Measurements from ENCODE around the gene SYPL1. TPM values are rescaled to one million over a fixed set of nuclear protein-coding genes. Genes with fewer than 3 reads are reported as not detected.

Gene SYPL1
- total RNA-seq, 2 experiments from 2014 or later = 36.7 to 40.3 TPM

DNA sequence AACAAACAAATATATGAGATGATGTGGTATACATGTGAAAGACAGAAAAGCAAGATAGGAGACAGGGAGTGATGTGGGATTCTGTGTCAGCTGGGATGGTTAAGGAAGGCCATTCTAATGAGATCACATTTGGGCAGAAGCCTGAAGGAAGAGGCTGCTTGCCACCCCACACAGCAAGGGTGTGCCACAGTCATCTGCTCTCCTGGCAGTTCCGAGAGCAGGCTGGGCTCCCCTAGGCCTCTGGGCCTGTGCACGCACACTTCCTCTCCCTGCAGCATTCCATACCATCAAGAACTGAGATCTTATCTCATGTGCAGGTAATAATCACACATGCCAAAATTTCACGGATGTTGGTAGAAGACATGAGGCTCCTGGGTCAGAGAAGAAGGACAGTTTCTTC is 43.1 kb downstream of the SYPL1 start:
- H3K4me1 Mint-ChIP-seq = peaks cover 54% of the 10 kb centered on the region
- peaks cover 9% of the 10 kb centered on the region for H3K36me3 Mint-ChIP-seq (ENCODE audit: low read depth)
- H3K9me3 Mint-ChIP-seq = no peaks in the 10 kb centered on the region
- DNase-seq = no peak
- H3K4me3 Mint-ChIP-seq = no peak overlapping the region
- ChIA-PET POLR2A (no interaction called here), CTCF (interaction anchor here (0.6 to 5.7 kb wide), 2 partner anchors 11 to 110 kb away, joined by 4 to 27 read pairs; no protein-coding TSS in a partner anchor)
- peak overlapping the region; percentile 52 for H3K27ac Mint-ChIP-seq
- H3K27me3 Mint-ChIP-seq = no peaks in the 10 kb centered on the region

DNA sequence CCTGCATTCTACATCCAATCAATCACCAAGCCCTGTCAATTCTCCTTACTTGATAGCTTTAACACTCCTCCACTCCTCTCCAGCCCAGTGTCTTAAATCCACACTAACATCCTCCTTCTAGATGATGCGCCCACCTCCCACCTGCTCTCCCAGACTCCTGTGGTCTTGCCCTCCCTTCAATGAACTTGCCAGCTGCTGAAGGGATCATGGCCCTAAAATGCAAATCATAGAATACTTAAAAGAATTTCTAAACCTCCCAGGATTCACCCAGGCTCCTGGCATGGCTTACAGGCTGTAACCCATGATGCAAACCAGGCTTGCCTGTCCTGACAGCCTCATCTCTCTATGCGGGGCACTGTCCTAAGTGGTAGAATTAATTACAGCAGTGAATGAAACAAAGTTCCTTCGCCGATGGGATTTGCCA is 43.6 kb downstream of the SYPL1 start:
- Mint-ChIP-seq H3K36me3 (ENCODE audit: low read depth) (peaks cover 9% of the 10 kb centered on the region), H3K4me1 (peaks cover 54% of the 10 kb centered on the region), H3K4me3 (no peak overlapping the region), H3K9me3 (no peaks in the 10 kb centered on the region), H3K27me3 (no peaks in the 10 kb centered on the region), H3K27ac (no peak overlapping the region)
- CTCF ChIA-PET = interaction anchor here (0.6 to 5.7 kb wide), 4 partner anchors 11 to 111 kb away, joined by 3 to 27 read pairs (median 5); no protein-coding TSS in a partner anchor
- POLR2A ChIA-PET = no interaction called here
- no peak for DNase-seq

GRCh38 chr7:106067678-106068077 is 44.4 kb downstream of the SYPL1 start:
- Mint-ChIP-seq H3K36me3 (ENCODE audit: low read depth) (peaks cover 9% of the 10 kb centered on the region), H3K4me1 (peaks cover 54% of the 10 kb centered on the region), H3K9me3 (no peaks in the 10 kb centered on the region), H3K27me3 (no peaks in the 10 kb centered on the region), H3K27ac (no peak overlapping the region), H3K4me3 (no peak overlapping the region)
- POLR2A ChIA-PET = no interaction called here
- no peak for DNase-seq
- CTCF ChIA-PET = interaction anchor here (0.8 to 5.7 kb wide), 4 partner anchors 10 to 86 kb away, joined by 3 to 27 read pairs (median 4); no protein-coding TSS in a partner anchor

- ChIA-PET POLR2A (interaction anchor here (0.6 kb wide), 1 partner anchor 254 kb away, joined by 3 read pairs; no protein-coding TSS in a partner anchor), CTCF (interaction anchor here (0.7 kb wide), 1 partner anchor 51 kb away, joined by 3 read pairs; no protein-coding TSS in a partner anchor)
- Mint-ChIP-seq H3K4me1 (peaks cover 43% of the 10 kb centered on the region), H3K27ac (no peak overlapping the region), H3K27me3 (no peaks in the 10 kb centered on the region), H3K36me3 (ENCODE audit: low read depth) (peaks cover 3% of the 10 kb centered on the region), H3K4me3 (no peak overlapping the region), H3K9me3 (no peaks in the 10 kb centered on the region)
- DNase-seq = no peak
Observed at GRCh38 chr7:106065575-106066500, 46.3 kb downstream of the SYPL1 start.

DNA sequence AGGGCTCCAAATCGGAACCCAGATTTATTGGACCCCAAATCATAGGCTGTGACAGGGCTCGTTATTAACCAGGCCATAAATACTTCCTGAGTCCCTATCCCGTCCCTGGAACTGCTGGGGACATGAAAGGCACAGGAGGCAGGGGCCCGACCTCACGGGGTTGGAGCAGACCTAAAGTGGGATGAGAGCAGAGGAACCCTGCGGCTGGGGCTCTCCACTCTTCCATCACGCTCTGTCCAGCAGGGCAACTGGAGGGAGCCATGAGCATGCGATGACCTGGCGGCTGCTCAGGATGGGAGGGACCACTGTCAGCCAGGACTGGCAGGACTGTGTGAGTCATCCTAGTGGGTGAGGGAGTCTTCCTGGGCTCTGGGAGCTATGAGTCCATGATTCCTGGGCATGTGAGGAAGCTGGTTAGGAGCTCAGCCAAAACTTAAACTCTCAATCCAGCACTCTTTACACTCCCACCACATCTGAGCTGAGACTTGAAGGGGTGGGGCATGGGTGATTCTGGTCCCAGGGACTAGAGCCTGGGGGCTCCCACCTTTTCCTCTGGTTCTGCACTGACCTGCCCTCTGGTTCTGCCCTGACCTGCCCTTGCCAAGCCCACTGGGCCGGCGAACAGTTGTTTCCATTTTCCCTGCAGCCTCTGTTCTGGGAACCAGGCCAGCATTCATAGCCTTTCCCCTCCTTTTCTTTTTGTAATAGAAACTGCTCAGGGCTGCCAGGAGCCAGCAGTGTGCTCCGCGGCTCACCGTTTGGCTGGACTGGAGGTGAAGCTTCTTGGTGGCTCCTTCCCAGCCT is 47.1 kb downstream of the SYPL1 start:
- H3K27ac Mint-ChIP-seq = no peak overlapping the region
- no peak for DNase-seq
- H3K9me3 Mint-ChIP-seq = no peaks in the 10 kb centered on the region
- H3K36me3 Mint-ChIP-seq (ENCODE audit: low read depth) = peaks cover 3% of the 10 kb centered on the region
- H3K27me3 Mint-ChIP-seq = no peaks in the 10 kb centered on the region
- CTCF ChIA-PET = interaction anchor here (0.5 to 0.7 kb wide), 2 partner anchors 15 to 51 kb away, joined by 3 read pairs; no protein-coding TSS in a partner anchor
- H3K4me1 Mint-ChIP-seq = peaks cover 36% of the 10 kb centered on the region
- POLR2A ChIA-PET = no interaction called here
- no peak overlapping the region for H3K4me3 Mint-ChIP-seq

DNA sequence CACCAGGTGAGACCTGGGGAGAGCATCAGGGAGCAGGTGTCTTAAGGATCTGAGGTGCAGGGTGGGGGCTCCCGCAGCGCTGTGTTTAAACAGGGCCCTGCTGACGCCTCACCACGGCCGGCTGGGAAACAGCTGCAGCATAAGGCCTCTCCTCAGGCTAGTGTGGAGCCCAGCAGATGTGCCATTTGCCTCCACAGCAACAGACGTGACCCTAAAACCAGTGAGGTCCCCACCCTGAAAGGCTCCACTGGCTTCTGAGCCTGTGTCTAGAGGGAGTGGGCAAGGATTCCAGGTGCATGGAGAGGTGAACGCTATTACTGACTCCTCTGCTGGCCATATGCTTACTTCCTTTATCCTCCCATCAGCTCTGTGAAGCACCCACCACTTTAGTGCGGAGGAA is 47.8 kb downstream of the SYPL1 start:
- CTCF ChIA-PET = no interaction called here
- H3K4me1 Mint-ChIP-seq = peaks cover 33% of the 10 kb centered on the region
- no peak for DNase-seq
- POLR2A ChIA-PET = no interaction called here
- H3K36me3 Mint-ChIP-seq (ENCODE audit: low read depth) = peaks cover 1% of the 10 kb centered on the region
- H3K27ac Mint-ChIP-seq = no peak overlapping the region
- no peaks in the 10 kb centered on the region for H3K9me3 Mint-ChIP-seq
- H3K27me3 Mint-ChIP-seq = no peaks in the 10 kb centered on the region
- no peak overlapping the region for H3K4me3 Mint-ChIP-seq

DNA sequence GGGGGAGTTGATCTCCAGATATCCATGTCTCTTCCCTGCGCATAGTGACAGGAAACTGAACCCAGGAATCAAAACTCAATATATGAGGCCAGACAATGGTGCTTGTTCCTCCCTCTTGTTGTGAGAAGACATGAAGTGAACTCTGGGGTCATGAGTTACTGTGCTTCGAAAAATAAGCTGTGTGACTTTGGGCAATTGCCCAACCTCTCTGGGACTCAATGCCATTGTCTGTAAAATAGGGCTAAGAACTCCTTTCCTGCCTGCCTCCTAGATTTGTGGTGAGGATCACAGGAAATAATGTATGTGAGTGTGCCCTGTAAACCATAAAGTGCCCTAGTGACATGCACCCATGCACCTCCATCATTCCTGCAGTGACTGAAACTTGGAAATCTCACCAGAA is 48.4 kb downstream of the SYPL1 start:
- peaks cover 32% of the 10 kb centered on the region for H3K4me1 Mint-ChIP-seq
- H3K4me3 Mint-ChIP-seq = no peak overlapping the region
- H3K27ac Mint-ChIP-seq = no peak overlapping the region
- ChIA-PET POLR2A (no interaction called here), CTCF (no interaction called here)
- H3K36me3 Mint-ChIP-seq (ENCODE audit: low read depth) = no peaks in the 10 kb centered on the region
- DNase-seq = no peak
- H3K9me3 Mint-ChIP-seq = no peaks in the 10 kb centered on the region
- H3K27me3 Mint-ChIP-seq = no peaks in the 10 kb centered on the region

DNA sequence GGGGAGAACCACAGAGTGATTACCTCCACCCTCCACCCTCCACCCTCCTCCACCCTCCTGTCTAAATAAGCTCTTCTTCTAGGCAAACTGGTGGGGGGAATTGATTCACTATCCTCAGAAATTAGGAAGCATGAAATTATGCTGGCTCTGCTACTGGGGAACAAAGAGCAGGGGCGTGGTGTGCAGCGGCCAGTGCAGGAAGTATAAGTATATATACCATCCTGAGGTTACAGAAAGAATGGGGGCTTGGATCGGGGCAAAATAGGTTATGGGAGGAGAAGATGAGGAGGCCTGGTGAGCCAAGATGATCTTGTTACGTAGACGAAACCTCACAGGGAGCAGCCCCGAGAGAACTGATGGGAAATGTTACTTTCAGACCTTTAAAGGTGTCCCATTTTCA is 49.1 kb downstream of the SYPL1 start:
- no peaks in the 10 kb centered on the region for H3K36me3 Mint-ChIP-seq (ENCODE audit: low read depth)
- H3K9me3 Mint-ChIP-seq = no peaks in the 10 kb centered on the region
- ChIA-PET CTCF (no interaction called here), POLR2A (no interaction called here)
- no peak overlapping the region for H3K4me3 Mint-ChIP-seq
- no peaks in the 10 kb centered on the region for H3K27me3 Mint-ChIP-seq
- DNase-seq = no peak
- peaks cover 35% of the 10 kb centered on the region for H3K4me1 Mint-ChIP-seq
- no peak overlapping the region for H3K27ac Mint-ChIP-seq

GRCh38 chr7:106062521-106062931 is 49.6 kb downstream of the SYPL1 start:
- no peak for DNase-seq
- no peaks in the 10 kb centered on the region for H3K27me3 Mint-ChIP-seq
- H3K4me3 Mint-ChIP-seq = no peak overlapping the region
- peaks cover 40% of the 10 kb centered on the region for H3K4me1 Mint-ChIP-seq
- POLR2A ChIA-PET = no interaction called here
- H3K9me3 Mint-ChIP-seq = no peaks in the 10 kb centered on the region
- H3K36me3 Mint-ChIP-seq (ENCODE audit: low read depth) = no peaks in the 10 kb centered on the region
- CTCF ChIA-PET = no interaction called here
- no peak overlapping the region for H3K27ac Mint-ChIP-seq

DNA sequence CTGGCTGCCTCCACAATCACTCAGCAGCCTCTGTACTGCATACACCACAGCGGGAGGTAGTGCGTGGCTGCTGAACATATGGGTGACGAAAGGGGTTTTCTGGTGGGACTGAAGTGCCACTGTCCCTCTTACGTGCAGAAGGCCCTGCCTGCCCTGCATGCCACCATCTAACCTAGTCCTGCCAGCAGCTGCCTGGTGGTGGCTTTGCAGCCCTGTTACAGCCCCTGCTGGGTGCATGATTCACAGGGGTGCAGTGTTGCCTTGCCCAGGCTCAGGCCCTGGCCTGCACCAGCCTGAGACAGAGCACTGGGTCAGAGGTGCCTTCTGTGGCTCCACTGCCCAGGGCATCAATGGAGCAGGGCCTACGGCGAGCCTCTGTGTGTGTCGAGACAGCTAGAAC is 50.1 kb downstream of the SYPL1 start:
- Mint-ChIP-seq H3K9me3 (no peaks in the 10 kb centered on the region), H3K27me3 (no peaks in the 10 kb centered on the region), H3K4me1 (peaks cover 45% of the 10 kb centered on the region), H3K27ac (no peak overlapping the region), H3K36me3 (ENCODE audit: low read depth) (no peaks in the 10 kb centered on the region), H3K4me3 (no peak overlapping the region)
- no peak for DNase-seq
- POLR2A ChIA-PET = interaction anchor here (0.6 kb wide), 1 partner anchor 51 kb away, joined by 5 read pairs; no protein-coding TSS in a partner anchor
- CTCF ChIA-PET = interaction anchor here (0.6 to 1.5 kb wide), 3 partner anchors 13 to 1526 kb away, joined by 3 to 4 read pairs (median 3); no protein-coding TSS in a partner anchor

GRCh38 chr7:106061301-106061979 is 50.7 kb downstream of the SYPL1 start:
- Mint-ChIP-seq H3K9me3 (no peaks in the 10 kb centered on the region), H3K4me1 (peaks cover 49% of the 10 kb centered on the region), H3K27me3 (no peaks in the 10 kb centered on the region), H3K27ac (no peak overlapping the region), H3K4me3 (no peak overlapping the region), H3K36me3 (ENCODE audit: low read depth) (no peaks in the 10 kb centered on the region)
- POLR2A ChIA-PET = interaction anchor here (0.6 kb wide), 1 partner anchor 51 kb away, joined by 5 read pairs; no protein-coding TSS in a partner anchor
- no peak for DNase-seq
- CTCF ChIA-PET = interaction anchor here (0.6 to 6.0 kb wide), 5 partner anchors 14 to 1526 kb away, joined by 3 to 38 read pairs (median 3); no protein-coding TSS in a partner anchor

- H3K27ac Mint-ChIP-seq = no peak overlapping the region
- DNase-seq = no peak
- H3K36me3 Mint-ChIP-seq (ENCODE audit: low read depth) = no peaks in the 10 kb centered on the region
- ChIA-PET CTCF (interaction anchor here (0.7 to 6.0 kb wide), 4 partner anchors 9 to 109 kb away, joined by 3 to 38 read pairs (median 3); no protein-coding TSS in a partner anchor), POLR2A (no interaction called here)
- H3K27me3 Mint-ChIP-seq = no peaks in the 10 kb centered on the region
- no peaks in the 10 kb centered on the region for H3K9me3 Mint-ChIP-seq
- H3K4me3 Mint-ChIP-seq = no peak overlapping the region
- peaks cover 49% of the 10 kb centered on the region for H3K4me1 Mint-ChIP-seq
Observed at GRCh38 chr7:106060394-106060920, 51.7 kb downstream of the SYPL1 start.
